Ecto neural progenitor cell (in vitro differentiated cells): ENCODE measurements around the gene STK24.
A peak's percentile ranks its signal among the peaks of the same experiment; 100 is the strongest.

Source experiments
- DNase-seq: peaks from one replicate; pipeline ENCODE4 v3.0.0-alpha.2; 2018; ENCODE audit warnings: low spot score

Gene STK24

DNA sequence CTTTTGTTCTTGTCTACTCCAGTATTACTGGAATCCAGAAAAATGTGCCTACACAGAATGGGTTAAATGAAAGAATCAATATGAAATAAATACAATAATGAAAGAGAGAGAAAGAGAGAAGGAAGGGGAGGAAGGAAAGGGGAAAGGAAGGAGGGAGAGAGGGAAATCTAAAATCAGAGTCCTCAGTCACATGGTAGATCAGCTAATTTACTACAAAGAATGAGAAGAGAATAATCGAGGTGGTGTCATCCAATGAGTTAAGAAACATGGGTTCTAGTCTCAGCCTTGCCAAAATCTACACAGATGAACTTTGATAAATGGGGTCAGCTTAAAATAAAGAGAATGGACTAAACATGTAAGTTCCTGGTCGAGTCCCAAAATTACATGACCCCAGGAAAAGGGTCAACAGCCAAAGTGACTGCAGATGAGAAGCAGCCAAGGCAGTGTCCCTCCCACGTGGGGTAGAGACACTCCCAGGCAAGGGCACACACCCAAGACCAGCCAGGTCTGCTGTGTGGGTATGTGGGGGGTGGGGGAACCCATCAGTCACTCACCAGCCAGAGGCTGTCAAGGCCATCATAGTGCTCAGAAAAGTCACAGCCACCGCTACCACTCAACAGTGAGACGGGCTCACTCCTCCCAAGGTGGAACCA is 103.6 kb downstream of the STK24 start:
- no peak for DNase-seq

GRCh38 chr13:98471934-98472333 is 105.0 kb downstream of the STK24 start:
- no peak for DNase-seq

DNA sequence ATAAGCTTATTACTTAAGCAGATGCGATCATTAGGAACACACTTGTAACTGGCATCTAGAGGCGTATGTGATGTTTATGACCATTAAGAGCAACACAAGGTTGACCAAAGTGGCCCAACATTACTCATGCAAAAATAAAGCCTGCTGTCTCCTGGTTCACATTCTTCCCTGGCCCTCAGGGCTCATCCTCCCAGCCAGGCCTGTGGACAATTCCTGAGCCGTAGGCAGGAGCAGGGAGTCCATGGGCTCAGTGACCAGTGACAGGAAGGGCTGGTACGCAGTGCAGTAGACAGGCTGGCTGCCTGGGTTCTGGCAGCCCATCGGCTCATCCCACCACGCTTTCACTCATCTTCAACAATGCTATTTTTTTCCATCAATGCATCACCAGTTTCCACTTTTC is 106.0 kb downstream of the STK24 start:
- DNase-seq = no peak

GRCh38 chr13:98468929-98469328 is 108.0 kb downstream of the STK24 start:
- no peak for DNase-seq

GRCh38 chr13:98468361-98468760 is 108.5 kb downstream of the STK24 start:
- no peak for DNase-seq

DNA sequence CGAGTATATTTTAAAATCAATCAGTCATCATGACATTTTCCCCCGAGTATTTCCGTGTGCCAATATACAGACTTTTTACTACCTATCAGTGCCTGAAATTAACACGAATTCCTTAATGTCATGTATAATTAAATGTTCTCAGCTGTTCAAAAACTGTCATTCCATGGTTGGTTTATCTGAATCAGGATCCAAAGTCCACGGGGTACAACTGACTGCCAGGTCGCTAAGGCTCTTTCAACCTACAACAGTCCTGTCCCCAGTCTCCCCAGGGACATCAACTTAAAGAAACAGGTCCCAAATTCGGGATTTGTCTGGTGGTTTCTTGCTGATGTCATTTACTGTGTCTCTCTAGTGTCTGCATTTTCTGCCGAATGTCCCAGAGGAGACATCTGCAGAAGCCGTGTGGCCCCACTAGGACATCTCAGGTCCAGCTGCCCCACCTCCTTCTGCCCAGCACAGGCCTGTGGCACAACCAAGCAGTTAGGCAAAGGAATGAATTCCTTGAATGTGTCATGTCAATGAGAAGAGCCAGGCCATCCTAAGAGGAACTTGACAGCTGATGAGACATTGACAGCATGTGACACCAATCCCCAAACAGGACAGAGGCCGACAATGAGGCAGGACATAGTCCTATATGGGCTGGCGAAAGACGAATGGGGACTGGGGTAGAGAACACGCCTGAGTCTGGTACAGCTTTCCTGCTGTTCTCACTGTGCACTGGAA is 109.5 kb downstream of the STK24 start:
- no peak for DNase-seq

GRCh38 chr13:98466634-98467236 is 110.2 kb downstream of the STK24 start:
- peak; percentile 79 for DNase-seq

GRCh38 chr13:98462946-98463345 is 114.0 kb downstream of the STK24 start:
- DNase-seq = no peak

DNA sequence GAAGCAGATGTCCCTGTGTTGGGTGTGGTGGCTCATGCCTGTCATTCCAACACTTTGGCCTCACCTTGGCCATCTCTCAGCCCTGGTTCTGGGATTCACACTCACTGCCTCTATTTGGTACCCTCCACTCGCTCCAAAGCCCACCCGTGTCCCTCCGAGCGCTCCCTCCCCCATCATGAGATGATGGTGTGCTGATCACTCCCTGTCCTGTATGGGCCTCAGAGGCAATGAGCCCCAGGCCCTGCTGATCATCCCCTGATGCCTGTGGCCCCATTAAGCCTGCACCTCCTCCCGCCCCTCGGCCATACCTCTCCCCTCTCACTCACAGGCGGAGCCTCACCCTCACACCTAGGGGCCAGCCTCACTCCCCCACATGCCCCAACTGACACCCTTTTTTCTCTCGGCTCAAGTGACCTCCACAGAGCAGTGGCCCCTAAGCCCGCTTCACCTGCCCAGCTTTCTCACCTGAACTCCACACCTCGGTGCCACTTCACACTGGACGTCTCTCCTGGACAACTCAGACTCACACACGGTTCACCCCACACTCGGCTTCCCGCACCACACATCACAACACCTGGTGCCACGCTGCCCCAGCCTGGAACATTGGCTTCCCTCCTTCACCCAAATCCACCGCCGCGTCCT is 114.5 kb downstream of the STK24 start:
- no peak for DNase-seq

- no peak for DNase-seq
Observed at GRCh38 chr13:98461486-98462240, 115.2 kb downstream of the STK24 start.

GRCh38 chr13:98460516-98460915 is 116.4 kb downstream of the STK24 start:
- DNase-seq = no peak

DNA sequence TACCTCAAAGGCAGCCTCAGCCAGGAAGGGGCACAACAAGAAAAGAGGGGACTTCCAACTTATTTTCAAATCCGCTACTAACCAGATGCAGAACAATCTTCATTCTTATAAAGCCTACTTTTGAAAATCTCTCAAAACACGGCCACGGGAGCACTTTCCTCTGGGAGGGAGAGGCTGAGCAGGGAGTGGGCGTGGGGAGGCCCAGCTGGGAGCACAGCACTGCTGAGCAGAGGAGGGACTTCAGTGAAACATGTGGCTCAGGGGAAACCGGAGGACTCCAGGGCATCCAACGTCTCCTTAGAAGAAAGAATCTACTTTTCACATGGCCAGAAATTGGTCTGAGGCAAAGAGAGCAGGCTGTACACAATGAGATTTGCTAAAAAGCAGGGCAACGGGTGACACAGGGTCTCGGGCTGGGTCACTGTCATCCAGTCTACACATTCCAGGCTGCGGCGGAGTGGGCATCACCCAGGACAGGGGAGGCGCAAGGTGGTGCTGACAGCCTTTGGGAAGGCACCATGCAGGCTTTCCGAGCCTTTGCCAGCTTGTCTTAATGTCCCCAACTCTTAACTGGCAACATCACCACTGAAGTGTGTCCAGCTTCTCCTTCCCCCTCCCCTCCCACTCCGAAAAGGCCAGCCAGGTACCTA is 117.1 kb downstream of the STK24 start:
- no peak for DNase-seq

DNA sequence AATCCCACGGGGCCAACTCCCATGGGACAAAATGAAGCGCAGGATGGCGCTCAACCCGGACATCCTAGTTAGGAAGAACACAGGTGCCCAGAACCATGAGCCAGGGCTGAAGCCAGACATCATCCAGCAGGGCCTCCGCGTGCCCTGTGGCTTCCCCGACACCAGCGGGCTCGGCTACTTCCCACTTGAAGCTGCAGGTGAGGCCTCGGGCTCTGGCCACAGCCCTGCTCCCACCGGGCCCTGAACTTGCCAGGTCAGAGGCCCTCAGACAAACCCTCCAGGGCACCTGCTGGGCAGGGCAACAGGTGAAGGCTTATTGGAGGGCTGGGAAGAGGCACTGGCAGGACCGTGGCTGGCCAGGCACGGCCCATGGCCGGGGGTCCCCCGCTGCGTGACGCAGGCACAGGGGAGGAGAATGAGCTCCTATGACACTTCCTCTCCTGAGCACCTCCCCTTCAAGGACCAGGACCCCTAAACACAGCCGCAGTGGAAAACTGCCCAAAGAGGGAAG is 117.7 kb downstream of the STK24 start:
- no peak for DNase-seq

DNA sequence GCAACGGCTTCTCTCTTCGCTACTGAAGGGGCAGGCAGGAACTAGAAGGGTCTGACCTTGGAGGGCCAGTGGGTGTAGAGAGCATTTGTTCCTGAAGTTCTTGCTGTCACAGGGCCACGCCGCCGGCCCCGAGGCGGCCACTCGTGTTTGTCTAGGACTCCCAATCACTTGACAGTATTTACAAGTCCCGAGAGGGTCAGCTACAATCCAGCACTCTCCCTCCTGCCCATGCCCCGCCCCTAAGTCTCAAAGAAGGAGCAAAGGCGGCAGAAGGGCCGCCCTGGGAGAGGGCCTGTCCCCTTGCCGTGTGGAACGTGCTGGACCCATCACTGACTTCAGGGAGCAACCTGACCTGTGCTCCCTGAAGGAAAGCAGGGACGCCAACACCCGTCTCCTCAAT is 118.5 kb downstream of the STK24 start:
- DNase-seq = no peak

GRCh38 chr13:98457053-98457452 is 119.9 kb downstream of the STK24 start:
- no peak for DNase-seq

DNA sequence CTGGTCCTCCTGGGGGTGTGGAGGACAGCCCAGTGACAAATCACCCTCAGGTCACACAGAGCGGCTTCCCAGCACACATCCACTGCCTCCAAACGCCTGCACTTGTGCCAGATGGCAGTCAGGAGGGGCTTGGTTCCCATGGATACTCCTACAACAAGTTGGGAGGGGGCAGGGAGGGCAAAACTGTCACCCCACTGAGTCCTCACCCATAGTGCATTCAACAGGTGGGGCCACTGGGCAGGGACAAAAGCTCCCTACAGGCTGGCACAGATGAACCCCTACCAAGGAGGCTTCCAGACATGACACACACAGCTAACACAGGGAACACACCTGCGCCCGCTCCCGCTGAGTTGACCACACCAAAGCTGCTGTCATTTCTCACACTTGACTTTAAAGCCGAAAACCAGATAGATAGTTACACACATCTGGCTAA is 120.5 kb downstream of the STK24 start:
- DNase-seq = no peak

DNA sequence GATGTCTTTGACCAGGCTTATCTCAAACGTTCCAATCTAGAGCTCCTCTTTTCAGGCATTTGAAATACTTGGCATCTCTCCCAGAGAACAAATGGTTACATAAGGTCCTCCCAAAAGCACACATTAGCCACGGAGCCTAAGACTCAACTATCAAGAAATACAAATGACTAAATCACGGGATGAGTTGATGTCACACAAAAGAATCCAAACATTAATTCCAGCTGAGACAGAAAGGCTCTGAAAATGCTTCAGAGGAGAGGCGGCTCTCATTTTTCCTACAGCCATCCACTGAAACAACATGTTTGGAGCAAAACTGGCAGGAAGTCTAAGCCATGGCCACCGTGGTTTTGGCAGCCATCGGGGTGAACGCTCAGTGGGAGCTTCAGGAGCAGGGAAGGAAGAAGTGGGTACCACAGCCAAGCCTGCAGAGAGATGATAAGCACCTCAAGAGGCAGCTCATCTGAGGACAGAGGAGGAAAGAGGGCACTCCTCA is 122.5 kb downstream of the STK24 start:
- no peak for DNase-seq

DNA sequence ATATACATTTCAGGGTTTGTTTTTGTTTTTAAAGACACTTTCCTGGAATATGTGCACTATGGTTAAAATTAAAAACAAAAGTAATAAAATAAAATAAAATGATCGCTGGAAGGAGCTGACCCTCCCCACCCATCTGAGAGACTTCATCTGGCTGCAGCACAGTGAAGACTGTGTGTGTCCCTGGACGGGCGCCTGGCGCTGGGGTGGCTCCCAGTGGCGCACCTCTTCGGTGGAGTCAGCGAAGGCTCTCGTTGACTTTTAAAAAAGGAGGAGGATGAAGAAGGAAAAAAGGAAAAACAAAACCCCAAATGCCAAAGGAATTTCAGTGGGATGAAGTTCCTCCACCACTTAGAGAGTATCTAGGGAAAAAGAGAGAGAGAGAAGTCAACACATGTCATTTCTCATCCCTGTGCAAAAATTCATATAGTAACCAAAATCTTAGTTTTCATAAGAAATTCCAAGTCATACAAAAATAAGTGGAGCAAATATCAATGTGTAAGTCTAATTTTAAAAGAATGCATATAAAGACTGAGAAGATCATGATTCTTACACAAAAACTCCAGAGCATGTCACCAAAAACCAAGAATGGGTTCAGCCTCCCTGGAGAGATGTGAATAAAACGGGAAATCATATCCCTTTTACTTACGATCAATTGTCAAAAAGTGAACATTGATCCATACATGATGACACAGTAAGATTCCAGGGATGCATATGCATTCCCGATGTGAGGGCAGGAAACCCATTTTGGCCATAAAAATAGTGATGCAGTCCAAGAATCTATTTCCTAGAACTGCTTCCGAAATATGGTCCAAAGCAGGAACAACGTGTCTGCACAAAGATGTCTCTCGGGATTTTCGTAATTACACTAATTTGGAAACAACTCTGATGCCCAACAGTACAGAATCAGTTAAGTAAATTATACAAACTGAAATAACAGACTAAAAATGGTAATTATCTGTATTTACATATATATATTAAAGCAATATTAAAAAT is 123.8 kb downstream of the STK24 start:
- DNase-seq = no peak

DNA sequence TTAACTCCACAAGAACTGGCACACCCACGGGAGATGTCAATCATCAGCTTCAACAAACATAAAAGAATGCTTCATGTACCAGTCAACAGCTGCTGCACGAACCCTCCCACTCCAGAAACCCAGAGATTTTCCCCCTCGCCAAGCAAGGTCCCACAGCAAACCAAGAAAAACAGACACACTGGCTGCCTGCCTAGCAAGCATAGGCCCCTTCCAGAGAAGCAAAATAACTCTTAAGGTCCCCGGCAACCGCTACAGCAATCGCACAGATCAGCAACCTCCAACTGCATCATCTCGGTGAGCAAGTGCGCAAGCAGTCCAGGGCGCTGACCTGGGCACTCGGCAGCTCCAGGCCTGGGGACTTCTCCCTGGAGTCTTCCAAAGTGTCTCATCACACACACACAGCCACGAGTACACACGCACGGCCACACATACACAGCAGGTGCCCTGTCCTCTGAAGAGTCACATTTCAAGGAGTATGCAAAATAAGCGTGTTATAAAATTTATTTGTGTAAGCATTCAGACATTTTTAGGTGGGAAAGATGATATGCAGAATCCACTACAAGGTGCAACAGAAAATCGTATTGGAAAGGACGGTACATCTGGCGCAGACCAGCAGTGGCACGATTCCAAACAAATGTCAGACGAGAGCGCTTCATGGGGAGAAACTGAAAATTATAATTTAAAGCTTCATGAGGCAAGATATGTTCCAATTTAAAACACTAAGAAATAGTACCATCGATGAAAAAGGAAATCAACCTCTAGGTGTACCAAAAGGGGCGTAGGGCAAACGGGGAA is 125.0 kb downstream of the STK24 start:
- no peak for DNase-seq
